Erythroblast (primary cell): ENCODE data around the gene MUC5B.

Experiments used
- GATA1 ChIP-seq: IDR thresholded peaks from 2 replicates; pipeline ENCODE4 v1.6.1; 2011; ENCODE audit warnings: low read depth, mild to moderate bottlenecking, control low read depth, low read length, moderate library complexity
- POLR2A ChIP-seq: IDR thresholded peaks from 2 replicates; pipeline ENCODE4 v1.6.1; 2011; ENCODE audit warnings: mild to moderate bottlenecking, low read length

DNA sequence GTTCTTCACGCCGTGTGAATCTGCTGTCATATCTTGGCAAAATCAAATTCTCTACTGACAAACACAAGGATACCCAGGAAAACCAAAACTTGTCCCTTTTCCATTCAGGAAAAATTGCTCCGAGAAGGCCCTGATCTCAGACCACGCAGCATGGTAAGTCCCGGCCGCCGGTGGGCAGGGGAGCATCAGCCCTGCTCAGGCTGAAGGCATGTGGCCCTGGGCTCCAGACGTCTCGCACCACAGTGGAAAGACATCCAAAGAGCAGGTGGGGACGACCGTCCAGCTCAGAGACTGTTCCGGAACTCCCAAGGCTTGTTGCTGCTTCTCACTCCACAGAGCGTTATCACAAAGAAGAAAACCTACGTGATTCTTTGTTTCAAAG is 56.8 kb downstream of the MUC5B start:
- TF ChIP-seq POLR2A (no peak), GATA1 (no peak)
